Upper lobe of left lung (tissue), 4 donors: Measurements from ENCODE around the gene ARHGEF2.

Source experiments
- POLR2AphosphoS5 ChIP-seq, 2 donors: sonication (generic); formaldehyde crosslinking; IDR thresholded peaks; one replicate each; pipeline ENCODE4 v1.5.1; 2017; ENCODE audit warnings: antibody characterized with exemption in 2 of 2
- TF ChIP-seq, protein P1 (sequence below), 6 experiments: fragments of 450-650 bp in 4 of 6; fragments of 200-600 bp in 2 of 6; sonication (generic) in 2 of 6; IDR thresholded peaks; one replicate each; pipeline ENCODE4 v1.5.1; 2016 to 2019; ENCODE audit warnings: antibody characterized with exemption in 6 of 6

DNA sequence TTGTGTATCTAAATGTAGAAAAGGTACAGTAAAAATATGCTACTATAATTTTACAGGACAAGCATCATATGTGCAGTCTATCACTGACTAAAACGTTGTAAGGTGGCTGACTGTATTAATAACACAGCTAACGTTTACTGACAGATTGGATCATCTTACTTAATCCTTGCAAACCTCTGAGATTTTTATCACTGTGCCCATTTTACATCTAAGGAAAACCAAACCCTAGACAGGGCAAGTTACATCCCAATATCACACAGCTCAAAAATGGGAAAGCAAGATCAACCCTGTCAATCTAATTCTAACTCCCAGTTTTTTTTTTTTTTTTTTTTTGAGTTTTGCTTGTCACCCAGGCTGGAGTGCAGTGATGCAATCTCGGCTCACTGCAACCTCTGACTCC, 59.7 kb downstream of the ARHGEF2 start:
- TF ChIP-seq, protein P1, sequence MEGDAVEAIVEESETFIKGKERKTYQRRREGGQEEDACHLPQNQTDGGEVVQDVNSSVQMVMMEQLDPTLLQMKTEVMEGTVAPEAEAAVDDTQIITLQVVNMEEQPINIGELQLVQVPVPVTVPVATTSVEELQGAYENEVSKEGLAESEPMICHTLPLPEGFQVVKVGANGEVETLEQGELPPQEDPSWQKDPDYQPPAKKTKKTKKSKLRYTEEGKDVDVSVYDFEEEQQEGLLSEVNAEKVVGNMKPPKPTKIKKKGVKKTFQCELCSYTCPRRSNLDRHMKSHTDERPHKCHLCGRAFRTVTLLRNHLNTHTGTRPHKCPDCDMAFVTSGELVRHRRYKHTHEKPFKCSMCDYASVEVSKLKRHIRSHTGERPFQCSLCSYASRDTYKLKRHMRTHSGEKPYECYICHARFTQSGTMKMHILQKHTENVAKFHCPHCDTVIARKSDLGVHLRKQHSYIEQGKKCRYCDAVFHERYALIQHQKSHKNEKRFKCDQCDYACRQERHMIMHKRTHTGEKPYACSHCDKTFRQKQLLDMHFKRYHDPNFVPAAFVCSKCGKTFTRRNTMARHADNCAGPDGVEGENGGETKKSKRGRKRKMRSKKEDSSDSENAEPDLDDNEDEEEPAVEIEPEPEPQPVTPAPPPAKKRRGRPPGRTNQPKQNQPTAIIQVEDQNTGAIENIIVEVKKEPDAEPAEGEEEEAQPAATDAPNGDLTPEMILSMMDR (IDR thresholded peaks at IDR 0.05) = no peak
- no peak for TF ChIP-seq POLR2AphosphoS5 (IDR thresholded peaks at IDR 0.05)
